GM18520 (cell line): ENCODE data around the gene CCL13.
"Not testable (repeated sequence)": the region's sequence is repeated elsewhere in the genome, so short reads cannot be mapped to it uniquely, and the experiment has no call there.

Experiments
- ATAC-seq: cut with Tn5 transposase; IDR thresholded peaks from one replicate; pipeline ENCODE4 v1.9.1; 2021; ENCODE audit not compliant: unreplicated experiment

CCL13 gene

GRCh38 chr17:34356194-34356593 is at the start of gene CCL13:
CCL13 (plus strand) TSS chr17:34356480; CDS start chr17:34356527, 47 bp downstream.
- ATAC-seq, result no peak

- ATAC-seq, result no peak
Observed at GRCh38 chr17:34307110-34307509, 49.2 kb upstream of the CCL13 start.

- ATAC-seq, result no peak
Observed at GRCh38 chr17:34308371-34308770, 47.9 kb upstream of the CCL13 start.

GRCh38 chr17:34311291-34311690 is 45.0 kb upstream of the CCL13 start:
- no peak for ATAC-seq

- no peak for ATAC-seq
Observed at GRCh38 chr17:34312080-34312479, 44.2 kb upstream of the CCL13 start.

GRCh38 chr17:34313164-34313563 is 43.1 kb upstream of the CCL13 start:
- no peak for ATAC-seq

GRCh38 chr17:34314279-34314678 is 42.0 kb upstream of the CCL13 start:
- no peak for ATAC-seq

GRCh38 chr17:34318474-34318873 is 37.8 kb upstream of the CCL13 start:
- ATAC-seq, result no peak

- no peak for ATAC-seq
Observed at GRCh38 chr17:34319039-34319483, 37.2 kb upstream of the CCL13 start, which contains the start of gene CCL8. CCL8 (plus strand) TSS chr17:34319435; CDS start chr17:34319502, 67 bp downstream.

- no peak for ATAC-seq
Observed at GRCh38 chr17:34321964-34322363, 34.3 kb upstream of the CCL13 start.

- ATAC-seq, result not testable (repeated sequence)
Observed at GRCh38 chr17:34327580-34327979, 28.7 kb upstream of the CCL13 start.

- ATAC-seq, result no peak
Observed at GRCh38 chr17:34337701-34338100, 18.6 kb upstream of the CCL13 start.

GRCh38 chr17:34339138-34339770 is 17.0 kb upstream of the CCL13 start:
- no peak for ATAC-seq

GRCh38 chr17:34341916-34342315 is 14.4 kb upstream of the CCL13 start:
- no peak for ATAC-seq

- no peak for ATAC-seq
Observed at GRCh38 chr17:34347063-34347462, 9.2 kb upstream of the CCL13 start.

- no peak for ATAC-seq
Observed at GRCh38 chr17:34349751-34350150, 6.5 kb upstream of the CCL13 start.

- no peak for ATAC-seq
Observed at GRCh38 chr17:34351096-34351495, 5.2 kb upstream of the CCL13 start.

GRCh38 chr17:34352191-34352590 is 4.1 kb upstream of the CCL13 start:
- no peak for ATAC-seq

GRCh38 chr17:34354637-34355036 is 1.6 kb upstream of the CCL13 start:
- ATAC-seq, result no peak

- ATAC-seq, result no peak
Observed at GRCh38 chr17:34357398-34357797, 1.1 kb downstream of the CCL13 start.

GRCh38 chr17:34358631-34359030 is 2.4 kb downstream of the CCL13 start:
- ATAC-seq, result no peak

- ATAC-seq, result no peak
Observed at GRCh38 chr17:34360601-34361270, 4.5 kb downstream of the CCL13 start.
